ENCODE measurements around the gene EML4.

- no peak for TF ChIP-seq CTCF (optimal IDR thresholded peaks at IDR 0.05 in 1 of 3, IDR thresholded peaks at IDR 0.05 in 1 of 3, conservative IDR thresholded peaks at IDR 0.05 in 1 of 3; ENCODE audit: extremely low read depth in 1 of 3, insufficient read depth in 2 of 3, low read length in 3 of 3)
- no peak for TF ChIP-seq EZH2 (IDR thresholded peaks at IDR 0.05; ENCODE audit: low read length)
Observed at GRCh38 chr2:42369532-42370229, 200.5 kb downstream of the EML4 start.

All from keratinocyte (primary cell).